T-helper 1 cell treated with Interleukin-12 subunit alpha and Interleukin-12 subunit beta and Interleukin-4 antibody, amounts not matched to agents 30 μg/mL and 1 μg/mL, for 36 hours (primary cell): ENCODE data around the gene RAB11FIP5.
A peak's percentile ranks its signal among the peaks of the same experiment; 100 is the strongest.

Experiments used
- H3K27ac Mint-ChIP-seq: one replicate; pipeline ENCODE4 v1.8.0; 2021; ENCODE audit warnings: mild to moderate bottlenecking, mixed read lengths
- H3K27me3 Mint-ChIP-seq: one replicate; pipeline ENCODE4 v1.8.0; 2021; ENCODE audit warnings: low read depth, mixed read lengths
- H3K36me3 Mint-ChIP-seq: one replicate; pipeline ENCODE4 v1.8.0; 2021; ENCODE audit warnings: low read depth, mixed read lengths
- H3K4me1 Mint-ChIP-seq: one replicate; pipeline ENCODE4 v1.8.0; 2021; ENCODE audit warnings: low read depth, mixed read lengths
- H3K4me3 Mint-ChIP-seq: one replicate; pipeline ENCODE4 v1.8.0; 2021; ENCODE audit warnings: mild to moderate bottlenecking, moderate library complexity, mixed read lengths
- H3K9me3 Mint-ChIP-seq: one replicate; pipeline ENCODE4 v1.8.0; 2021; ENCODE audit warnings: mixed read lengths

The RAB11FIP5 gene

GRCh38 chr2:73083886-73084800 is 28.6 kb downstream of the RAB11FIP5 start:
- Mint-ChIP-seq H3K4me3 (no peak overlapping the region), H3K27ac (no peak overlapping the region), H3K36me3 (no peaks in the 10 kb centered on the region), H3K27me3 (no peaks in the 10 kb centered on the region), H3K4me1 (peaks cover 2% of the 10 kb centered on the region), H3K9me3 (no peaks in the 10 kb centered on the region)

DNA sequence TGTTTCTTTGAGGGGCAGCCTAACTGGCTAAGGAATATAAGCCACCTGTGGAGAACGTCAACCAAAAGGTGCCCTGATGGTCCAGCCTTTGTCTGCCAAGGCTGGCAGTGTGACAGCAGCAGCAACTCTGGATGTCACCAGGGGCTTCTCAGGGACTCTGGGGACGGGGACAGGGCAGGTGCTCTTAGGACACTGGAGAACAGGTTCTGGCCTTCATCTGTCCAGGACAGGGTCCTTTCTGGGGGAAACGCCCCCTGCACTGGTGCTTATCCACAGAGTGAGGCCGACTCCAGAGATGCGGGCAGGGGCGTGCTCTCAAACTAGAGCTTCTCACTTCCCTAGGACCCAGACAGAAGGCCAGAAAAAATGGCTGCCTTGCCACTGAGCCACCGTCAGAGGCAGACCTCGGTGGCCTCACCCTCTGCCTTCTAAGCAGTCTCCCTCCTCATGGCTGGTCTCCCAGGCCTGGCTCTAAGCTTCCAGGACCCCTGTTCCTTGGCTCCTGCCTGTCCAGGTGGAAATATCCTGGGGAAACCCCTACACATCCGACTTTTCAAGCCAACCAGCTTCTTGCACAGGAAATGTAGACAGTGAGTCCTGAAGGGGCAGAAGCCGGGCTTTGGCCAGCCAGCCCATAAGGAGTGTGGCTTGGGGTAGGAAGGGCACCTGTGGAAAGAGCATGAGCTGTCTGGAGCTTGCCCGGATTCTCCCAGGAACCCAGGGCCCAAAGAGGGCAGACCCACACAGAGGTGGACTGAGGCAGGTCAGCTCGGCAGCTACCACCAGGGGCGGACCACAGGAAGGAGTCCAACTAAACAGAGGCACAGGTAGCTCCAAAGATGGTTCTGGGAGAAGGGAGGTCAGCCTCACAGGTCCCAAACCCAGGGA is 30.0 kb downstream of the RAB11FIP5 start:
- no peak overlapping the region for H3K4me3 Mint-ChIP-seq
- H3K27ac Mint-ChIP-seq, result no peak overlapping the region

DNA sequence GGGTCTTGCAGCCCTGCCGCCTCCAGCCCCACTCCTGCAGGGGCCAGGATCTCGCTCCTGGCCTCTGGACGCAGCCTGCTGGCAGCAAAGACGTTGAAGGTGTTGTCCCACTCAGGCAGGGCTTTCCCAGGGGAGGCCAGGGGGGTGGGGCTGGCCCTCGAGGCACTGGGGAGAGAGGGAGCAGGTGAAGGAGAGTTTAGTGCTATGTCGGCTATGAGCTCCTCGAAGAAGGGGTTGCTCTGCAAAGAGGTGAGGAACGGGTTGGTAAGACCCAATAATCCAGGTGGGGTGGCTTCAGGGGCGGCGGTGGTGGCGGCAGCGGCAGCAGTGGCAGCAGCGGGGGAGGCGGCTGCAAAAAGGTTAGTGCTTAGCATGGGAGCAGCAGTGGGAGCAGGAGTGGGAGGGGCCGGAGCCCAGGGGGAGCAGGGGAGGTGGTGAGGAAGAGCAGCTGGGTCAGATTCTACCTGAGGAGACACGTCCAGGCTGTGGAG is 31.5 kb downstream of the RAB11FIP5 start:
- H3K9me3 Mint-ChIP-seq, result no peaks in the 10 kb centered on the region
- H3K4me3 Mint-ChIP-seq, result no peak overlapping the region
- peaks cover 2% of the 10 kb centered on the region for H3K4me1 Mint-ChIP-seq
- H3K27me3 Mint-ChIP-seq, result no peaks in the 10 kb centered on the region
- peaks cover 2% of the 10 kb centered on the region for H3K36me3 Mint-ChIP-seq
- H3K27ac Mint-ChIP-seq, result no peak overlapping the region

More for the DNA sequence above, 30.0 kb downstream of the RAB11FIP5 start:
- Mint-ChIP-seq H3K9me3 (no peaks in the 10 kb centered on the region), H3K36me3 (no peaks in the 10 kb centered on the region), H3K27me3 (no peaks in the 10 kb centered on the region), H3K4me1 (peaks cover 2% of the 10 kb centered on the region)

- Mint-ChIP-seq H3K27ac (no peak overlapping the region), H3K4me1 (peaks cover under 1% of the 10 kb centered on the region), H3K36me3 (peaks cover 2% of the 10 kb centered on the region), H3K9me3 (no peaks in the 10 kb centered on the region), H3K4me3 (no peak overlapping the region), H3K27me3 (no peaks in the 10 kb centered on the region)
Measured at GRCh38 chr2:73080321-73081131, 32.2 kb downstream of the RAB11FIP5 start.

DNA sequence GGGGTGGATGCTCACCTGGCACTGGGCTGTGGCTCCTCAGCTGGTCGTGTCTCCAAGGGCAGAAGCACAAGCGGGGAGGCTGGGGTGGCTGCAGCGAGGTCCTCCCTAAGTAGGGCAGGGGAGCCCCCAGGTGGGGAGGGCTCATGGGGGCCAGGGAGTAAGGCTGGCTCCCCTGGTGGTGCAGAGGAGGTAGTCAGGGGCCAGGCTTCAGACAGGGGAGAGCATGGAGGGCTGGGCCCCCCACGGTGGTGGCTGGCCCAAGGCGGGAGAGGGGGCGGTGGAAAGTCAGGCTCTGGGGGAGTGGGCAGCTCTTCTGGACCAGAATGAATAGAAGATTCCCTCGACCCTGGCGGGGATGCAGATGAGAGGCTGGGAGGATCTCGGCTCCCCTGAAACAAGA is 33.1 kb downstream of the RAB11FIP5 start:
- no peaks in the 10 kb centered on the region for H3K9me3 Mint-ChIP-seq

GRCh38 chr2:73078457-73079411 is 34.0 kb downstream of the RAB11FIP5 start:
- Mint-ChIP-seq H3K27me3 (no peaks in the 10 kb centered on the region), H3K27ac (no peak overlapping the region), H3K9me3 (no peaks in the 10 kb centered on the region), H3K4me1 (no peaks in the 10 kb centered on the region), H3K36me3 (peaks cover 5% of the 10 kb centered on the region), H3K4me3 (no peak overlapping the region)

More for the DNA sequence above, 33.1 kb downstream of the RAB11FIP5 start:
- no peaks in the 10 kb centered on the region for H3K27me3 Mint-ChIP-seq
- peaks cover 2% of the 10 kb centered on the region for H3K36me3 Mint-ChIP-seq
- H3K4me3 Mint-ChIP-seq, result no peak overlapping the region
- H3K27ac Mint-ChIP-seq, result no peak overlapping the region
- no peaks in the 10 kb centered on the region for H3K4me1 Mint-ChIP-seq

DNA sequence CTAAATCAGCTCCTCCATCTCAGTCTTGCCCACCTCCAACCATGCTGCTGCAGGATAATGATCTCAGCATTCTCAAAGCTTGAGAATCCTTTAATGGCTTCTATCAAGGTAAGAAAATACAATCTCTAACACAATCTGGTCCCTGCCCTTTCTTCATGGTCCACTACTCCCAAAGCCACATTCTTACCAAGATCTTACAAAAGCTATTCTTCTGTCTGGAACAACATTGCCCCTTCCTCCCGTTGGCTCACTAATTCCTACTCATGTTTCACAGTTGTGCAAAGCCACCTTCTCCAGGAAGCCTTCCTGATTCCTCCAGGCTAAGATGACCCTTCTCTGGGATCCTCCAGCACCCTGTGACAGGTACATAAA is 35.3 kb downstream of the RAB11FIP5 start:
- H3K27ac Mint-ChIP-seq, result no peak overlapping the region
- peaks cover 5% of the 10 kb centered on the region for H3K36me3 Mint-ChIP-seq
- H3K27me3 Mint-ChIP-seq, result no peaks in the 10 kb centered on the region
- no peaks in the 10 kb centered on the region for H3K4me1 Mint-ChIP-seq
- H3K4me3 Mint-ChIP-seq, result no peak overlapping the region
- no peaks in the 10 kb centered on the region for H3K9me3 Mint-ChIP-seq

GRCh38 chr2:73076701-73077423 is 35.9 kb downstream of the RAB11FIP5 start:
- no peaks in the 10 kb centered on the region for H3K9me3 Mint-ChIP-seq
- H3K4me1 Mint-ChIP-seq, result peaks cover 4% of the 10 kb centered on the region
- H3K27me3 Mint-ChIP-seq, result no peaks in the 10 kb centered on the region
- H3K27ac Mint-ChIP-seq, result no peak overlapping the region
- no peak overlapping the region for H3K4me3 Mint-ChIP-seq
- peaks cover 5% of the 10 kb centered on the region for H3K36me3 Mint-ChIP-seq

- H3K36me3 Mint-ChIP-seq, result peaks cover 5% of the 10 kb centered on the region
- H3K27me3 Mint-ChIP-seq, result no peaks in the 10 kb centered on the region
- H3K4me1 Mint-ChIP-seq, result peaks cover 4% of the 10 kb centered on the region
- H3K4me3 Mint-ChIP-seq, result no peak overlapping the region
- H3K27ac Mint-ChIP-seq, result no peak overlapping the region
- no peaks in the 10 kb centered on the region for H3K9me3 Mint-ChIP-seq
Measured at GRCh38 chr2:73075477-73076373, 37.0 kb downstream of the RAB11FIP5 start.

DNA sequence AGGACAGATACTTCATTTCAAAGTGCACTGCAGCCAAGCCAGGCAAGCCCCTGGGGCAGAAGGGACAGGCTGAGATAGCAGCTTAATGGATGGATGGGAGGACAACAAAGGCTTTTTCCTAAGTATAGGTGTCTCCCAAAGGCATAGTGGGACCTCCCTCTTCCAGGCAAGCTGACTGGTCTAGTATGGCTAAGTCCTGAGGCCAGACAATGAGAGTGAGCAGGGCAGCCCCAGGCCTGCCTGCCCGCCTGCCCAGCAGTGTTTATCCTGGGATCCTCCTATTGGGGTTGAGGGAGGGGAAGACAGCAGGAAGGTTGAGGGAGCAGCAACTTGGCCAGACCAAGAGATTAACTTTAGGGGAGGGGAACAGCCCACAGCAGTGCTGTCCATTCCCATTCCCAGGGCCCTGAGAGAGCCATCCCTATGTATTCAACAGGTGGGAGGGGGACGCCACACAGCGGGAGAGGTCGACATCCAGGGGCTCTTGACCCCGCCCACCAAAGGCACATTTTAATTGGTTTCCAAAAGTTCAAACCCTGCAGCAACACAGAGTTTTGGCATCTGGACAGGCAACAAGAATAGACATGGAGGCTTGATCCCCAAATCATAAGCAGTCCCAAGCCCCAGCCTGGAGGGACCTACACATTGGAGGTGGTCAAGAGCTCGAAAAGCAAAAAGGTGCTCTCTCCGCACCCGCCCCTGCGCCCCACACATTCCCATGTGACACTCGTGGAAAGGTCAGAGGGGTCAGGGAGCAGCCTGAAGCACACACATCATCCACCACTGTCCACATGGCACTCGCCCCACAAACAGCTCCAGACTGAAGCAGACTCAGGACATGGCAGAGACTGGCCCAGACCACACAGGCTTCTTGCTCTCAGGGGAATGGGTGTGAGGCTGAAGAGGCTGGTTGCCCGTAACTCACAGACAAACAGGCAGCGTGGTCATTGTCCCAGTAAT is 38.4 kb downstream of the RAB11FIP5 start:
- Mint-ChIP-seq H3K27me3 (peaks cover 10% of the 10 kb centered on the region), H3K9me3 (no peaks in the 10 kb centered on the region), H3K27ac (no peak overlapping the region), H3K4me1 (peaks cover 10% of the 10 kb centered on the region), H3K4me3 (no peak overlapping the region), H3K36me3 (peaks cover 8% of the 10 kb centered on the region)

- peak overlapping the region; percentile 92 for H3K27ac Mint-ChIP-seq
- peaks cover 18% of the 10 kb centered on the region for H3K4me1 Mint-ChIP-seq
- H3K4me3 Mint-ChIP-seq, result peak overlapping the region; percentile 91
- H3K27me3 Mint-ChIP-seq, result peaks cover 19% of the 10 kb centered on the region
- H3K36me3 Mint-ChIP-seq, result peaks cover 8% of the 10 kb centered on the region
- no peaks in the 10 kb centered on the region for H3K9me3 Mint-ChIP-seq
Measured at GRCh38 chr2:73072416-73072815, 40.3 kb downstream of the RAB11FIP5 start.
